Smooth muscle cell (in vitro differentiated cells): ENCODE data around the gene MCAM. TPM values are rescaled to one million over a fixed set of nuclear protein-coding genes. Genes with fewer than 3 reads are reported as not detected.

ENCODE experiments used
- DNase-seq: peaks from one replicate; lab custom pipeline; 2025; ENCODE audit not compliant: unreplicated experiment; lab: John Stamatoyannopoulos, UW
- H2AFZ ChIP-seq: fragments of 200-600 bp; sonication (generic); 2 replicates; pipeline ENCODE4 v1.6.0; 2016; ENCODE audit warnings: antibody characterized with exemption, low read depth, mild to moderate bottlenecking
- H3F3A ChIP-seq: fragments of 200-600 bp; sonication (generic); 2 replicates; pipeline ENCODE4 v1.6.0; 2017; ENCODE audit warnings: antibody characterized with exemption, low read depth
- H3K27ac ChIP-seq: fragments of 200-600 bp; sonication (generic); 2 replicates; pipeline ENCODE4 v1.5.1; 2016; ENCODE audit warnings: low read depth, mild to moderate bottlenecking
- H3K27me3 ChIP-seq: fragments of 200-600 bp; sonication (generic); 2 replicates; pipeline ENCODE4 v1.6.1; 2016; ENCODE audit warnings: low read depth, mild to moderate bottlenecking
- H3K36me3 ChIP-seq: fragments of 200-600 bp; sonication (generic); 2 replicates; pipeline ENCODE4 v1.5.1; 2016; ENCODE audit warnings: low read depth
- H3K4me1 ChIP-seq: fragments of 200-600 bp; sonication (generic); 2 replicates; pipeline ENCODE4 v1.5.1; 2016; ENCODE audit warnings: low read depth
- H3K4me2 ChIP-seq: fragments of 200-600 bp; sonication (generic); 2 replicates; pipeline ENCODE4 v1.6.0; 2016; ENCODE audit warnings: mild to moderate bottlenecking
- H3K4me3 ChIP-seq: fragments of 200-600 bp; sonication (generic); 2 replicates; pipeline ENCODE4 v1.5.1; 2016; ENCODE audit warnings: mild to moderate bottlenecking
- H3K79me2 ChIP-seq: fragments of 200-600 bp; sonication (generic); 2 replicates; pipeline ENCODE4 v1.6.0; 2016; ENCODE audit warnings: low read depth, mild to moderate bottlenecking
- H3K9ac ChIP-seq: fragments of 200-600 bp; sonication (generic); 2 replicates; pipeline ENCODE4 v1.6.0; 2016; ENCODE audit warnings: low read depth
- H3K9me3 ChIP-seq: fragments of 200-600 bp; sonication (generic); replicated peaks from 2 replicates; pipeline ENCODE4 v1.5.1; 2016; ENCODE audit warnings: low read depth
- H4K20me1 ChIP-seq: fragments of 200-600 bp; sonication (generic); 2 replicates; pipeline ENCODE4 v1.6.0; 2016; ENCODE audit warnings: low read depth
- WGBS: methylation state at CpG from one replicate; pipeline ENCODE4 v1.1.7; 2016; ENCODE audit warnings: low lambda C conversion rate; 5-methylcytosine and 5-hydroxymethylcytosine counted together
- polyA plus RNA-seq: library from polyadenylated mRNA; unstranded; fragments of >200 nt; fragmentation: Nextera tagmentation; extraction: Ambion mirVana; gene quantifications from 2 replicates; pipeline ENCODE4 v1.2.1, GENCODE V29; 2016
- total RNA-seq: library from RNA; depleted of rRNA; stranded (reverse); fragments of >200 nt; gene quantifications from 2 replicates; pipeline ENCODE4 v1.2.3, GENCODE V29; 2014
- TF ChIP-seq, protein P1 (sequence below): fragments of 200-600 bp; sonication (generic); IDR thresholded peaks from 2 replicates; pipeline ENCODE4 v1.5.1; 2017; ENCODE audit warnings: borderline replicate concordance, mild to moderate bottlenecking, antibody characterized with exemption; ENCODE audit not compliant: insufficient read depth, poor library complexity, severe bottlenecking

MCAM gene
- total and polyA plus RNA-seq, 2 experiments from 2014 or later: 30.7 to 138 TPM

DNA sequence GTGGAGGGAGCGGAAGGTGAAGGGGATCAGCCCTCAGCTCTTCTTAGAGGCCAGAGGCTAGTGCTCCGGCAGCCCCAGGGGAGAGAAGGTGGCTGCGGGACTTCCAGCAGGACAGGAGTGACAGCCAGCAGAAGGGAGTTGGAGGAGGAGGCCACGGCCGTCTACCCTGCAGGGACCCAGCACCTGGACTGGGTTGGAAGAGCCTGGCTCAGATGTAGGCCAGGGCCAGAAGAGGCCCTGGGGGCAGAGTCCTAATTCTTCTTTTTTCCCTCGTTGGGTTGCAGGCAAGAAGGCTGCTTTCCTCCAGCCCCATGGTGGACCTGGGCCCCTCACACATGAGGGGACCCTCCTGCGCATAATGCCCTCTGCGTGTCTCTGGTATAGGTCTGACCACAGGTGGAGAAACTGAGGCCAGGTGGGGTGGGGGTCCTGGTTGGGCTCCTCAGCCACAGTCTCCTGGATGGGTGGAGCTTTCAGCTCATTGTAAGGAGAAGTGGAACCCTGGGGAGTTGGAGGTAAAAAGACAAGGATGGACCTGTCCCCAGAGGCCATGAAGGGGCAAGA lies 2.3 kb upstream of the MCAM start:
- DNase-seq: no peak
- no peak overlapping the region for H3K9ac ChIP-seq
- 66% methylated on average over 8 of the region's 8 CpGs for WGBS
- H3K79me2 ChIP-seq: no peaks in the 10 kb centered on the region
- H3K27ac ChIP-seq: peak overlapping the region; percentile 69
- no peaks in the 10 kb centered on the region for H4K20me1 ChIP-seq
- H2AFZ ChIP-seq: peak overlapping the region; percentile 40
- H3F3A ChIP-seq: peaks cover 43% of the 10 kb centered on the region
- no peaks in the 10 kb centered on the region for H3K36me3 ChIP-seq
- no peaks in the 10 kb centered on the region for H3K27me3 ChIP-seq
- peaks cover 61% of the 10 kb centered on the region for H3K4me1 ChIP-seq
- H3K4me3 ChIP-seq: no peak overlapping the region
- no peaks in the 10 kb centered on the region for H3K9me3 ChIP-seq
- peak overlapping the region; percentile 100 for H3K4me2 ChIP-seq
- TF ChIP-seq, protein P1, sequence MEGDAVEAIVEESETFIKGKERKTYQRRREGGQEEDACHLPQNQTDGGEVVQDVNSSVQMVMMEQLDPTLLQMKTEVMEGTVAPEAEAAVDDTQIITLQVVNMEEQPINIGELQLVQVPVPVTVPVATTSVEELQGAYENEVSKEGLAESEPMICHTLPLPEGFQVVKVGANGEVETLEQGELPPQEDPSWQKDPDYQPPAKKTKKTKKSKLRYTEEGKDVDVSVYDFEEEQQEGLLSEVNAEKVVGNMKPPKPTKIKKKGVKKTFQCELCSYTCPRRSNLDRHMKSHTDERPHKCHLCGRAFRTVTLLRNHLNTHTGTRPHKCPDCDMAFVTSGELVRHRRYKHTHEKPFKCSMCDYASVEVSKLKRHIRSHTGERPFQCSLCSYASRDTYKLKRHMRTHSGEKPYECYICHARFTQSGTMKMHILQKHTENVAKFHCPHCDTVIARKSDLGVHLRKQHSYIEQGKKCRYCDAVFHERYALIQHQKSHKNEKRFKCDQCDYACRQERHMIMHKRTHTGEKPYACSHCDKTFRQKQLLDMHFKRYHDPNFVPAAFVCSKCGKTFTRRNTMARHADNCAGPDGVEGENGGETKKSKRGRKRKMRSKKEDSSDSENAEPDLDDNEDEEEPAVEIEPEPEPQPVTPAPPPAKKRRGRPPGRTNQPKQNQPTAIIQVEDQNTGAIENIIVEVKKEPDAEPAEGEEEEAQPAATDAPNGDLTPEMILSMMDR: no peak

DNA sequence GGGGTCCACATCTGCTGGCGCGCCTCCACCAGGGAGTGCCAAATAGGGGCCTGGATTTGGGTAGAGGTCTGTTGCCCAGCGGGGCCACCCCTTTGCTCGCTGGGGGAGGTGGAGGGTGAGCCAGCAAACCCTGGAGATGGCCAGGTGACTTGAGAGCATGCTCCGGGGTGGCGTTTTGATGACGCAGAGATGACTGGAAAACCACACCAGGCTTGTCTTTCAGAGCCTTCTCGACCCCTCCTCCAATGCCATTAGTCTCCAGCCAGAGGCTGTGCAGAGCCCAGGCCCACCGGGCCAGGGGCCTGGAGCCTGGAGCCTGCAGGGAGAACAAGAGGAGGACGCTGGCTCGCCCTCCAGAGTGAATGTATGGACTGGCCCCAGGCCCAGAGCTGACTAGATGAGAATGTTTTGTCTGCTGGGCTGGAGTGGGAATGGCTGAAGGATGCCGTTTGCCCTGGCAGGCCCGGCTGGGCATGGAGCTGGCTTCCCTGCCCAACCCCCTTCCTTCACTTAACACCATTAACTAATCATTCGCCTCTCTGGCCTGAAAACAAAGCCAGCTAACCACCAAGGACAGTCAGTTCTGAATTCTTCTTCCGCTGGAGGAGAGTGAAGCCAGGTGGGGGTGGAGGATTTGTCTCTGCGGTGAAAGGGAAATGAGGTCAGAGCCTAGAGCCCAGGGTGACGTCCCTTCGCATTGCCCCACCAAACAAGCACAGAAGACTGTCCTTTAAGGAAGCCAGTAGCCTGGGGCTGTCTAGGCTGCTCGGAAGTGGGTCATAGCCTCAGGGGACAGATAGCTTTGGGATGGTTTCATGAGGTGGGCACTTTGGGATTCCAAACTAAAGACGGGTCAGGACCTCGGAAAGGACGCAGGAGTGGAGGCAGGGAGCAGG lies 1.6 kb upstream of the MCAM start:
- Histone ChIP-seq H3K4me2 (peak overlapping the region; percentile 100), H3K9me3 (no peaks in the 10 kb centered on the region), H2AFZ (peak overlapping the region; percentile 40), H4K20me1 (no peaks in the 10 kb centered on the region), H3F3A (peaks cover 38% of the 10 kb centered on the region), H3K27me3 (no peaks in the 10 kb centered on the region), H3K27ac (peak overlapping the region; percentile 69), H3K4me1 (peaks cover 61% of the 10 kb centered on the region), H3K9ac (peak overlapping the region; percentile 27), H3K36me3 (no peaks in the 10 kb centered on the region), H3K79me2 (no peaks in the 10 kb centered on the region), H3K4me3 (no peak overlapping the region)
- TF ChIP-seq, protein P1: no peak
- WGBS: 32% methylated on average over 22 of the region's 22 CpGs
- no peak for DNase-seq

DNA sequence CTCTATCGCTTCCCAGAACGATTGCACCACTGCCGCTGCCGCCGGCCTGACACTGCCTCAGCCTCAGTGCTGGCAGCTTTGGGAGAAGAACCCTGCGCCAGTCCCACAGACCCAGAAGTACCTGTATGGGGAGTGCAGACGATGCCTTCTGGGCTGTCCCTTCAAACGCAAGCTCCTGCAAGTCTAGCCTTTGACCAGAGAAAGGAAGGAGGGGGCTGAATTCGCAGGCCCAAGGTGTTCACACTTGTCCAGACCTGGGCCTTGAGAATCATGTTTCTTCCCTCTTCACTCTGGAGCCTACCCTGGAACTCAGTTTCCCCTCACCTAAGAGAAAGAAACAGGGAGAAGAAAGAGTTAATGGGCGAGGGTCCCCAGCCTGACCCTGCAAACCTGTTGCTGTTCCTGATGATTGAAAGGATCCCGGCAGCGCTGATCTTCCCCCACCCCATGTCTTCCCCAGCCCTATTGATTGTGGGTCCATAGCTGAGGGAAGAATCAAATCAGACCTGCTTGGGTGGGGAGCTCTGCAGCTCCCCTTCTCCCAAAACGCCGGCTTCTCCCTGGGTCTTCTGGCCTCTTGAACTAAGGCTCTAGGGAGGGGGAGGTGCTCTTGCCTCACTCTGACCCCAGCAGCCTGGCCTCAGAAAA lies 786 bp upstream of the MCAM start:
- WGBS: 54% methylated on average over 14 of the region's 14 CpGs

More for the DNA sequence above, 786 bp upstream of the MCAM start:
- no peak overlapping the region for H3K9ac ChIP-seq
- H3F3A ChIP-seq: peaks cover 38% of the 10 kb centered on the region
- peak overlapping the region; percentile 69 for H3K27ac ChIP-seq
- H3K4me3 ChIP-seq: peak overlapping the region; percentile 73
- H3K9me3 ChIP-seq: no peaks in the 10 kb centered on the region
- H3K79me2 ChIP-seq: no peaks in the 10 kb centered on the region
- H2AFZ ChIP-seq: no peak overlapping the region
- no peaks in the 10 kb centered on the region for H4K20me1 ChIP-seq
- peaks cover 61% of the 10 kb centered on the region for H3K4me1 ChIP-seq
- TF ChIP-seq, protein P1: no peak
- H3K4me2 ChIP-seq: peak overlapping the region; percentile 100
- no peaks in the 10 kb centered on the region for H3K27me3 ChIP-seq
- H3K36me3 ChIP-seq: no peaks in the 10 kb centered on the region
- no peak for DNase-seq
